SKM-1 (cell line): Measurements from ENCODE around the gene TBC1D17.
A peak's percentile ranks its signal among the peaks of the same experiment; 100 is the strongest.

Experiments
- DNase-seq: peaks from one replicate; lab custom pipeline; 2025; ENCODE audit not compliant: unreplicated experiment; lab: John Stamatoyannopoulos, UW

The TBC1D17 gene

DNA sequence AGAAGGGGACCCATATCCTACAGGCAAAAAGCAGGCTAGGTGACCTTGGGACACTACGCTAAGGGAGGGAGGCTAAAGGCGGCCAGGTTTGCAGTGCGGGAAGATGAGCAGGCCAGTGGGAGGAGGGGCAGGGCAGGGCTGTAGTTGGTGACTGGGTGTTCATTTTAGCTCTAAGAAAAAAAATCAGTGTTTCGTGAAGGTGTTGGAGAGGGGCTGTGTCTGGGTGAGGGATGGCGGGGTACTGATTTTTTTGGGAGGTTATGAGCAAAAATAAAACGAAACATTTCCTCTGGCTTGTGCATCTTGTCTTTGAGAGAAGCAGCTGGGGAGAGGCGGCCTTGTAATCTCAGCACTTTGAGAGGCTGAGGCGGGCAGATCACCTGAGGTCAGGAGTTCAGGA is 56.1 kb downstream of the TBC1D17 start:
- no peak for DNase-seq

DNA sequence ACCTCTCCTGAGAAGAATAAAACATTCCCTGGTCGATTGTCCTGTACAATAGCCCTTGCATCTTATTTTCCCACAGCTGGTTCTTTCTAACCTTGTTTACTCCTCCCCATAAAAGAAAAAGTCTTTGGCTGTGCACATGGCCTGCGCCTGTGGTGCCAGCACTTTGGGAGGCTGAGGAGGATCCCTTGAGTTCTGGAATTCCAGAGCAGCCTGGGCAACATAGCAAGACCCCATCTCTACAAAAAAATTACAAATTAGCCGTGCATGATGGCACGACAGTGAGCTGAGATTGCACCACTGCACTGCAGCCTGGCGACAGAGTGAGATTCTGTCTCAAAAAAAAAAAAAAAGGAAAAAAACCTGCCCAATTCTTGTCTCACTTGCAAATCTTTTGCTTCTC is 59.0 kb downstream of the TBC1D17 start:
- no peak for DNase-seq

- DNase-seq: peak; percentile 2
Measured at GRCh38 chr19:49937750-49938381, 60.4 kb downstream of the TBC1D17 start.
